ENCODE results near the gene AFF1.

DNA sequence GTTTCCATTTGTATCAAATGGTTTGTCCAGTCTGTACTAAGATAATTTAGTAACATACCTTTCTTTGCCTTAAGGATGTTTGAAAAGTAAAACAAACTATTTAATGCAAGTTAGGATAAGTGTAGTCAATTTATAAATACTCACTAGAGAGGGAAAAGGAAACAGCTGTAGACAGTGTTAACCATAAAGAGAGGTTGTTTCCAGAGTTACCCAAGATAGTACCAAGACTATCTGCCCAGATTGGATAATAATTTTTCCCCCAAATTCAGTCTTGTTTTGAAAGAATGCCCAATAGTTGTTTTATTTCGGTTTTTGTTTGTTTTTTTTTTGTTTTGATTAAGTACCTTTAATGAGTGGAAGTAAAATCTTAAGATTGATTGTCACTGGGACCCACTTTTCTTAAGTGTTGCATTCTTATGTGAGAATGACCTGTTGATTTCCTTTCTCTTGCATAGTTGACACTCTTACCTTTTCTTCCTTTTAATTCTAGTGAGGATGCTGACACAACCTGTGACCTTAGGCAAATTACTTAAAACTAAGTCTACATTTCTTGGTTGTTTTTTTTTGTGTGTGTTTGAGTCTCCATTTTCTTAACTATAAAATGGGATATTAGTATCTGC, 12.8 kb downstream of the AFF1 start:
- TF ChIP-seq, protein P1, sequence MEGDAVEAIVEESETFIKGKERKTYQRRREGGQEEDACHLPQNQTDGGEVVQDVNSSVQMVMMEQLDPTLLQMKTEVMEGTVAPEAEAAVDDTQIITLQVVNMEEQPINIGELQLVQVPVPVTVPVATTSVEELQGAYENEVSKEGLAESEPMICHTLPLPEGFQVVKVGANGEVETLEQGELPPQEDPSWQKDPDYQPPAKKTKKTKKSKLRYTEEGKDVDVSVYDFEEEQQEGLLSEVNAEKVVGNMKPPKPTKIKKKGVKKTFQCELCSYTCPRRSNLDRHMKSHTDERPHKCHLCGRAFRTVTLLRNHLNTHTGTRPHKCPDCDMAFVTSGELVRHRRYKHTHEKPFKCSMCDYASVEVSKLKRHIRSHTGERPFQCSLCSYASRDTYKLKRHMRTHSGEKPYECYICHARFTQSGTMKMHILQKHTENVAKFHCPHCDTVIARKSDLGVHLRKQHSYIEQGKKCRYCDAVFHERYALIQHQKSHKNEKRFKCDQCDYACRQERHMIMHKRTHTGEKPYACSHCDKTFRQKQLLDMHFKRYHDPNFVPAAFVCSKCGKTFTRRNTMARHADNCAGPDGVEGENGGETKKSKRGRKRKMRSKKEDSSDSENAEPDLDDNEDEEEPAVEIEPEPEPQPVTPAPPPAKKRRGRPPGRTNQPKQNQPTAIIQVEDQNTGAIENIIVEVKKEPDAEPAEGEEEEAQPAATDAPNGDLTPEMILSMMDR (IDR thresholded peaks at IDR 0.05; ENCODE audit: low read depth, low read length, missing input control) = no peak
- TF ChIP-seq JUND (IDR thresholded peaks at IDR 0.05) = no peak
- TF ChIP-seq TAF1 (conservative IDR thresholded peaks at IDR 0.05) = no peak
- TF ChIP-seq RXRA (IDR thresholded peaks at IDR 0.05) = no peak
- TF ChIP-seq, protein P2, sequence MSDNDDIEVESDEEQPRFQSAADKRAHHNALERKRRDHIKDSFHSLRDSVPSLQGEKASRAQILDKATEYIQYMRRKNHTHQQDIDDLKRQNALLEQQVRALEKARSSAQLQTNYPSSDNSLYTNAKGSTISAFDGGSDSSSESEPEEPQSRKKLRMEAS (IDR thresholded peaks at IDR 0.05) = no peak
- TF ChIP-seq, protein P3, sequence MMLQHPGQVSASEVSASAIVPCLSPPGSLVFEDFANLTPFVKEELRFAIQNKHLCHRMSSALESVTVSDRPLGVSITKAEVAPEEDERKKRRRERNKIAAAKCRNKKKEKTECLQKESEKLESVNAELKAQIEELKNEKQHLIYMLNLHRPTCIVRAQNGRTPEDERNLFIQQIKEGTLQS (IDR thresholded peaks at IDR 0.05) = no peak
- TF ChIP-seq, protein P4, sequence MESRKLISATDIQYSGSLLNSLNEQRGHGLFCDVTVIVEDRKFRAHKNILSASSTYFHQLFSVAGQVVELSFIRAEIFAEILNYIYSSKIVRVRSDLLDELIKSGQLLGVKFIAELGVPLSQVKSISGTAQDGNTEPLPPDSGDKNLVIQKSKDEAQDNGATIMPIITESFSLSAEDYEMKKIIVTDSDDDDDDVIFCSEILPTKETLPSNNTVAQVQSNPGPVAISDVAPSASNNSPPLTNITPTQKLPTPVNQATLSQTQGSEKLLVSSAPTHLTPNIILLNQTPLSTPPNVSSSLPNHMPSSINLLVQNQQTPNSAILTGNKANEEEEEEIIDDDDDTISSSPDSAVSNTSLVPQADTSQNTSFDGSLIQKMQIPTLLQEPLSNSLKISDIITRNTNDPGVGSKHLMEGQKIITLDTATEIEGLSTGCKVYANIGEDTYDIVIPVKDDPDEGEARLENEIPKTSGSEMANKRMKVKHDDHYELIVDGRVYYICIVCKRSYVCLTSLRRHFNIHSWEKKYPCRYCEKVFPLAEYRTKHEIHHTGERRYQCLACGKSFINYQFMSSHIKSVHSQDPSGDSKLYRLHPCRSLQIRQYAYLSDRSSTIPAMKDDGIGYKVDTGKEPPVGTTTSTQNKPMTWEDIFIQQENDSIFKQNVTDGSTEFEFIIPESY (IDR thresholded peaks at IDR 0.05) = no peak
- TF ChIP-seq RAD21 (IDR thresholded peaks at IDR 0.05) = no peak
- TF ChIP-seq YY1 (IDR thresholded peaks at IDR 0.05) = no peak
- TF ChIP-seq, protein P5, sequence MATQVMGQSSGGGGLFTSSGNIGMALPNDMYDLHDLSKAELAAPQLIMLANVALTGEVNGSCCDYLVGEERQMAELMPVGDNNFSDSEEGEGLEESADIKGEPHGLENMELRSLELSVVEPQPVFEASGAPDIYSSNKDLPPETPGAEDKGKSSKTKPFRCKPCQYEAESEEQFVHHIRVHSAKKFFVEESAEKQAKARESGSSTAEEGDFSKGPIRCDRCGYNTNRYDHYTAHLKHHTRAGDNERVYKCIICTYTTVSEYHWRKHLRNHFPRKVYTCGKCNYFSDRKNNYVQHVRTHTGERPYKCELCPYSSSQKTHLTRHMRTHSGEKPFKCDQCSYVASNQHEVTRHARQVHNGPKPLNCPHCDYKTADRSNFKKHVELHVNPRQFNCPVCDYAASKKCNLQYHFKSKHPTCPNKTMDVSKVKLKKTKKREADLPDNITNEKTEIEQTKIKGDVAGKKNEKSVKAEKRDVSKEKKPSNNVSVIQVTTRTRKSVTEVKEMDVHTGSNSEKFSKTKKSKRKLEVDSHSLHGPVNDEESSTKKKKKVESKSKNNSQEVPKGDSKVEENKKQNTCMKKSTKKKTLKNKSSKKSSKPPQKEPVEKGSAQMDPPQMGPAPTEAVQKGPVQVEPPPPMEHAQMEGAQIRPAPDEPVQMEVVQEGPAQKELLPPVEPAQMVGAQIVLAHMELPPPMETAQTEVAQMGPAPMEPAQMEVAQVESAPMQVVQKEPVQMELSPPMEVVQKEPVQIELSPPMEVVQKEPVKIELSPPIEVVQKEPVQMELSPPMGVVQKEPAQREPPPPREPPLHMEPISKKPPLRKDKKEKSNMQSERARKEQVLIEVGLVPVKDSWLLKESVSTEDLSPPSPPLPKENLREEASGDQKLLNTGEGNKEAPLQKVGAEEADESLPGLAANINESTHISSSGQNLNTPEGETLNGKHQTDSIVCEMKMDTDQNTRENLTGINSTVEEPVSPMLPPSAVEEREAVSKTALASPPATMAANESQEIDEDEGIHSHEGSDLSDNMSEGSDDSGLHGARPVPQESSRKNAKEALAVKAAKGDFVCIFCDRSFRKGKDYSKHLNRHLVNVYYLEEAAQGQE (IDR thresholded peaks at IDR 0.05) = no peak
- no peak for TF ChIP-seq FOXA2 (IDR thresholded peaks at IDR 0.05)
- no peak for TF ChIP-seq NR2F2 (IDR thresholded peaks at IDR 0.05)
- no peak for TF ChIP-seq SP1 (IDR thresholded peaks at IDR 0.05)
- no peak for TF ChIP-seq EGR1 (IDR thresholded peaks at IDR 0.05; ENCODE audit: low read depth in 2 of 2)

Measured in liver (tissue), 3 donors.